Stimulated activated CD4-positive, alpha-beta T cell treated with anti-CD3 and anti-CD28 coated beads, Interleukin-1b, Interleukin-23, amount 100 ng/mL, for 1 hour (primary cell): ENCODE results near the gene MPG.

Experiments
- DNase-seq, 2 donors: peaks; one replicate each; pipeline ENCODE4 v3.0.0-alpha.2; 2020; ENCODE audit warnings: low read depth in 2 of 2

MPG gene

GRCh38 chr16:66309-67182, 11.5 kb upstream of the MPG start:
- DNase-seq = no peak

- DNase-seq = no peak
These were observed 10.7 kb upstream of the MPG start for GRCh38 chr16:67183-67791.

- no peak for DNase-seq
These were observed 9.9 kb upstream of the MPG start for GRCh38 chr16:67884-68789.

GRCh38 chr16:69181-69580, 8.8 kb upstream of the MPG start:
- DNase-seq = no peak

- no peak for DNase-seq
These were observed 6.8 kb upstream of the MPG start for GRCh38 chr16:71210-71539.

- DNase-seq = no peak
These were observed 6.3 kb upstream of the MPG start for GRCh38 chr16:71540-72401.

- no peak for DNase-seq
These were observed 5.2 kb upstream of the MPG start, which contains the start of gene RHBDF1 for GRCh38 chr16:72561-73548. Gene RHBDF1, minus strand, starts transcription at chr16:72631. Its CDS starts 7,616 bp downstream, at chr16:65015.

- DNase-seq = no peak
These were observed 3.8 kb upstream of the MPG start for GRCh38 chr16:74051-74746.

GRCh38 chr16:74747-75334, 3.2 kb upstream of the MPG start:
- no peak for DNase-seq

GRCh38 chr16:75580-76501, 2.2 kb upstream of the MPG start:
- no peak for DNase-seq

GRCh38 chr16:76535-77272, 1.3 kb upstream of the MPG start:
- no peak for DNase-seq

- no peak for DNase-seq
These were observed 685 bp upstream of the MPG start for GRCh38 chr16:77273-77806.

GRCh38 chr16:78444-79150, 572 bp downstream of the MPG start:
- DNase-seq = no peak

GRCh38 chr16:79151-80054, 1.4 kb downstream of the MPG start:
- no peak for DNase-seq

- DNase-seq = no peak
These were observed 5.1 kb downstream of the MPG start for GRCh38 chr16:83060-83603.
